Measurements from ENCODE around the gene ZXDC.

Gene ZXDC

GRCh38 chr3:126433496-126434263 is 42.0 kb downstream of the ZXDC start:
- TF ChIP-seq ZFX (IDR thresholded peaks at IDR 0.05; ENCODE audit: borderline replicate concordance) (no peak), CTCF (IDR thresholded peaks at IDR 0.05) (no peak)
- H3K27ac ChIP-seq: no peak overlapping the region

- TF ChIP-seq CTCF (IDR thresholded peaks at IDR 0.05) (no peak), ZFX (IDR thresholded peaks at IDR 0.05; ENCODE audit: borderline replicate concordance) (no peak)
Measured at GRCh38 chr3:126433105-126433430, 42.6 kb downstream of the ZXDC start.

DNA sequence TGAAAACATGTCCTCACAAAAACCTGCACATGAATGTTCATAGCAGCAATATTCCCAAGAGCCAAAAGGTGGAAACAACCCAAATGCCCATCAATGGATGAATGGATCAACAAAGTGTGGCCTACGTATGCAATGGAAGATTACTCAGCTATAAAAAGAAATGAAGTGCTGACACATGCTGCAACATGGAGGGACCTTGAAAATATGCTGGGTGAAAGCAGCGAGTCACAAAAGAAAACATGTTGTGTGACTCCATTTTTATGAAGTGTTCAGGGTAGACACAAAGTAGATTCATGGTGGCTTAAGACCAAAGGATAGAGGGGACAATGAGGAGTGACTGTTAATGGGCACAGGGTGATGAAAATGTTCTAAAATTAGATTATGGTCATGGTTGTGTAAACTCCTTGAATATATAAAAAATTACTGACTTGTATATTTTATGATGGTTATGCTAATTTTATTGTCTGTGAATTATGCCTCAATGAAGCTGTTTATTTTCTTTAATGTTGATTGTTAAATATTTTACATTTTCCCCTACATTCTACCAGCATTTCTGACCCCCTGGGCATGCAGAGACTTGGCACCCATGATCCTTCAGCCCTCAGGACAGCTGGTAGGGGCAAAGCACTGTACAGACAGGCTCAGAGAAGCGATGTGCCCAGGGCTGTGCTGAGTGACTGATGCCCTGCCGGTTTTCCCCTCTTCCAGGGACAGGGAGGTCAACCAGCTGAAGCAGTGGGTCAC is 43.2 kb downstream of the ZXDC start:
- H3K27ac ChIP-seq: no peak overlapping the region
- no peak for TF ChIP-seq ZFX (IDR thresholded peaks at IDR 0.05; ENCODE audit: borderline replicate concordance)
- no peak for TF ChIP-seq CTCF (IDR thresholded peaks at IDR 0.05)

More at GRCh38 chr3:126433105-126433430, 42.6 kb downstream of the ZXDC start:
- no peak overlapping the region for H3K27ac ChIP-seq

DNA sequence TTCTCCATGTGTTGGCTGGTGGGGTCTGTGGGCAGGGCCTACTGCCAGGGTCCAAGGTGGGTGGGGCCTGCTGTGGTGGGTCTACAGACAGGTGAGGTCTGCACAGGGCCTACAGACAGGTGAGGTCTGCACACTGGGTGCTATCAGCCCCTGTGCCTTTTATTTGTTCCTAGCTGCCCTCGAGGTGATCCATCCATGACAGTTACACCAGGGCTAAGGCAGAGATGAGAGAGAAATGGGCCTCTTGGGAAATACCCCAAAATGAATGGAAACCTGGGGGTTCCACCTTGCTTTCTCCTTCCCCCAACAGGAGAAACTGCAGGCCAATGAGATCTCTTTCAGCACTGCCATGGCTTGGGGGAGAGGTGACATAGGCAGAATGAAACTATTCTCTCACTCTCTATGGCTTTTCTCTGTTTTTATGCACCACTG is 44.6 kb downstream of the ZXDC start:
- no peak overlapping the region for H3K27ac ChIP-seq
- TF ChIP-seq ZFX (IDR thresholded peaks at IDR 0.05; ENCODE audit: borderline replicate concordance) (no peak), CTCF (IDR thresholded peaks at IDR 0.05) (no peak)

DNA sequence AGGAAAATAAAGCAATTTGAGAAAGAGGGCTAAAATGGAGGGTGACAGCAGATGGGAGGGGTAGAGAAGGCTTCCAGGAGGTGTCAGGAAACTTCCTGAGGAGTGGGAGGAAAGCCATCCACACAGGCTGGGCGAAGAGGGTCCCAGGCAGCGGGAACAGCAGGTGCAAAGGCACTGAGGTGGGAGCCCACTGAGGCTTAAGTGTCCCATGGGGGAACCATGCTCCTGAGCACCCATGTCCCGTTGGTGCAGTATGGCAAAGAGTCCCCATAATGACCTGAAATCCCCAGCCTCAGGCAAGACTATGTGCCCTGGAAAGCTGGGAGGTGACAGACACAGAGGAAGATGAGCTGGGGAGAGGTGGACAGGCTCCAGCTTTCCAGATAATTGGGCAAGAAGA is 50.9 kb downstream of the ZXDC start:
- TF ChIP-seq ZFX (IDR thresholded peaks at IDR 0.05; ENCODE audit: borderline replicate concordance): no peak
- no peak for TF ChIP-seq CTCF (IDR thresholded peaks at IDR 0.05)
- no peak overlapping the region for H3K27ac ChIP-seq

GRCh38 chr3:126424039-126424717 is 51.5 kb downstream of the ZXDC start:
- TF ChIP-seq CTCF (IDR thresholded peaks at IDR 0.05): no peak
- TF ChIP-seq ZFX (IDR thresholded peaks at IDR 0.05; ENCODE audit: borderline replicate concordance): no peak
- H3K27ac ChIP-seq: no peak overlapping the region

All from 22Rv1 (cell line).